ENCODE measurements around the gene DNAJC15. TPM values are rescaled to one million over a fixed set of nuclear protein-coding genes. Genes with fewer than 3 reads are reported as not detected.

Gene DNAJC15
- total RNA-seq, 1 experiment from 2014 or later: 10.8 TPM

- Histone ChIP-seq H3K4me3 (replicated peaks in 1 of 2; ENCODE audit: low read depth in 1 of 2, low read length in 2 of 2) (no peak overlapping the region), H3K79me2 (ENCODE audit: insufficient read depth, low read length) (no peaks in the 10 kb centered on the region), H3K9me2 (ENCODE audit: insufficient read depth) (no peaks in the 10 kb centered on the region), H3K27me3 (ENCODE audit: insufficient read depth, low read length) (peaks cover 12% of the 10 kb centered on the region; the same call in 1 of the 2 replicates), H3K4me2 (ENCODE audit: low read length) (no peak overlapping the region), H3K9ac (ENCODE audit: low read length) (no peak overlapping the region), H4K20me1 (ENCODE audit: insufficient read depth) (no peaks in the 10 kb centered on the region), H3K9me3 (ENCODE audit: control insufficient read depth in 1 of 2, insufficient read depth in 1 of 2, low read depth in 1 of 2, low read length in 2 of 2) (no peaks in the 10 kb centered on the region), H3K36me3 (ENCODE audit: control insufficient read depth in 1 of 2, insufficient read depth in 2 of 2, low read length in 2 of 2) (no peaks in the 10 kb centered on the region), H2AFZ (ENCODE audit: low read depth, low read length, poor library complexity, severe bottlenecking) (no peak overlapping the region), H3K4me1 (ENCODE audit: control insufficient read depth in 1 of 2, insufficient read depth in 2 of 2, low read length in 2 of 2) (no peaks in the 10 kb centered on the region), H3K27ac (ENCODE audit: low read depth, low read length) (no peak overlapping the region)
- ATAC-seq (no peak), DNase-seq (ENCODE audit: low read depth, low spot score) (no peak)
- intact Hi-C loops (cut with micrococcal nuclease): no loop called here
- TF ChIP-seq CEBPB (IDR thresholded peaks at IDR 0.05; ENCODE audit: low read depth) (no peak), SIN3A (IDR thresholded peaks at IDR 0.05; ENCODE audit: low read depth) (no peak), POLR2AphosphoS5 (IDR thresholded peaks at IDR 0.05; ENCODE audit: low read depth, low read length) (no peak), CBX3 (IDR thresholded peaks at IDR 0.05; ENCODE audit: low read depth) (no peak), SP1 (IDR thresholded peaks at IDR 0.05; ENCODE audit: low read depth) (no peak), ELF1 (IDR thresholded peaks at IDR 0.05; ENCODE audit: borderline replicate concordance, low read depth) (no peak), ZNF274 (IDR thresholded peaks at IDR 0.05; ENCODE audit: low read depth, low read length) (no peak), TCF7L2 (IDR thresholded peaks at IDR 0.05; ENCODE audit: borderline replicate concordance, extremely low read depth, insufficient read depth, insufficient read length) (no peak), EZH2 (IDR thresholded peaks at IDR 0.05) (no peak), YY1 (IDR thresholded peaks at IDR 0.05; ENCODE audit: extremely low read depth, insufficient replicate concordance, low read depth, low read length) (no peak)
- POLR2A ChIA-PET: no interaction called here
- BruUV-seq (replicated peaks): no TSS peak
- CTCF ChIA-PET: no interaction called here
- RAD21 ChIA-PET (ENCODE audit: low non-redundant PET in 1 of 2, low total read pairs in 2 of 2, uncharacterized antibody in 2 of 2, unreplicated experiment in 2 of 2): no interaction called here
Measured at GRCh38 chr13:43123856-43124255, 100.5 kb downstream of the DNAJC15 start.

GRCh38 chr13:43124490-43124889 is 101.1 kb downstream of the DNAJC15 start:
- DNase-seq (ENCODE audit: low read depth, low spot score): no peak
- Histone ChIP-seq H3K9me3 (ENCODE audit: control insufficient read depth in 1 of 2, insufficient read depth in 1 of 2, low read depth in 1 of 2, low read length in 2 of 2) (no peaks in the 10 kb centered on the region), H3K36me3 (ENCODE audit: control insufficient read depth in 1 of 2, insufficient read depth in 2 of 2, low read length in 2 of 2) (no peaks in the 10 kb centered on the region), H3K27ac (ENCODE audit: low read depth, low read length) (no peak overlapping the region), H2AFZ (ENCODE audit: low read depth, low read length, poor library complexity, severe bottlenecking) (no peak overlapping the region), H3K4me3 (replicated peaks in 1 of 2; ENCODE audit: low read depth in 1 of 2, low read length in 2 of 2) (no peak overlapping the region), H3K4me1 (ENCODE audit: control insufficient read depth in 1 of 2, insufficient read depth in 2 of 2, low read length in 2 of 2) (no peaks in the 10 kb centered on the region), H3K9ac (ENCODE audit: low read length) (no peak overlapping the region), H3K9me2 (ENCODE audit: insufficient read depth) (no peaks in the 10 kb centered on the region), H4K20me1 (ENCODE audit: insufficient read depth) (no peaks in the 10 kb centered on the region), H3K79me2 (ENCODE audit: insufficient read depth, low read length) (no peaks in the 10 kb centered on the region), H3K27me3 (ENCODE audit: insufficient read depth, low read length) (peaks cover 14% of the 10 kb centered on the region), H3K4me2 (ENCODE audit: low read length) (no peak overlapping the region)
- intact Hi-C loops (cut with micrococcal nuclease): no loop called here
- TF ChIP-seq FOSL1 (IDR thresholded peaks at IDR 0.05; ENCODE audit: low read depth) (no peak), ATF3 (IDR thresholded peaks at IDR 0.05) (no peak), EZH2 (IDR thresholded peaks at IDR 0.05) (no peak), POLR2AphosphoS5 (IDR thresholded peaks at IDR 0.05; ENCODE audit: low read depth, low read length) (no peak), SRF (IDR thresholded peaks at IDR 0.05; ENCODE audit: low read depth) (no peak), POLR2A (IDR thresholded peaks at IDR 0.05; ENCODE audit: borderline replicate concordance, extremely low read depth, insufficient read depth, insufficient read length) (no peak), SIN3A (IDR thresholded peaks at IDR 0.05; ENCODE audit: low read depth) (no peak), ZNF274 (IDR thresholded peaks at IDR 0.05; ENCODE audit: low read depth, low read length) (no peak), EGR1 (IDR thresholded peaks at IDR 0.05; ENCODE audit: low read depth) (no peak), JUND (IDR thresholded peaks at IDR 0.05) (no peak), CBX3 (IDR thresholded peaks at IDR 0.05; ENCODE audit: low read depth) (no peak), CTCF (IDR thresholded peaks at IDR 0.05 in 2 of 3, conservative IDR thresholded peaks at IDR 0.05 in 1 of 3; ENCODE audit: borderline replicate concordance in 1 of 3, insufficient read depth in 1 of 3, low read depth in 2 of 3, low read length in 2 of 3) (no peak), RAD21 (IDR thresholded peaks at IDR 0.05; ENCODE audit: low read depth) (no peak), YY1 (IDR thresholded peaks at IDR 0.05; ENCODE audit: extremely low read depth, insufficient replicate concordance, low read depth, low read length) (no peak)
- CTCF ChIA-PET: no interaction called here
- no TSS peak for BruUV-seq (replicated peaks)
- POLR2A ChIA-PET: no interaction called here
- no peak for ATAC-seq
- RAD21 ChIA-PET (ENCODE audit: low non-redundant PET in 1 of 2, low total read pairs in 2 of 2, uncharacterized antibody in 2 of 2, unreplicated experiment in 2 of 2): no interaction called here

Data from HCT116 (cell line).